ENCODE data around the gene LETMD1.

Gene LETMD1

DNA sequence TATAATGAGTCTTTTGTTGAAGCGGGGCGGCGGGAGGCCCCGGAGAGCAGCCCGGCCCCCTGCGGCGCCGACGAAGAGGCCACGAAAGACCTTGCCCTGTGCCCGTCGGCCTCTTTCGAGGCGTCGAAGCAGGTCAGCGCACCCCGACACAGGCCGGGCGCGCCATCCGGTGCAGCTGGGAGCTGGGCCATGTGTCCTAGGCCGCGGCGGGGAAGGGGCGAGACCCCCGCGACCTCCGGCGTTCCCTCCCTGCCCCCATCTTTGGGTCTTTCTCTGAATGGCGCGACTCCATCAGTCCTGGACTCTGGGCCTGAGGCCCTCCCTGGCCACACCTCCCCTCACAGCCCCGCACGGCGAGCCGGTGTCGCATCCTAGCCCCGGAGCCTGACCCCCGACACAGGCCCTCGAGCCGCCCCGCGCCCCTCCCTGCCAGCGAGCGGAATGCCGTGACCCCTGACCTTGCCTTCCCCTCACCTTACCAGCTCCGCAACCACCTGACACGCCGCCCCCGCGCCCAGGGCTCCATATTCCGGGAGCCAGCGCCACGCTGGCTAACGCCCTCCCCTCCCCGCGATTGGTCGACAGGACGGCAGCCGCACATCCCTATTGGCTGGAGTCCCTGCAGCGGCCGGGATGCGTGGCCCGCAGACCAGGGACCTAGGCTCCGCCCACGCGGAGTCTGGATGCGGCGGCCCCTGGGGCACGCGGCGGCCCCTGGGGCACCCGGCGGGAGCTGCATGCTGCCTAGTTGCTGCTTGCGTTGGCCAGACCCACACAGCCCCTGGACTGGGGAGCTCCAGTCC lies 22.1 kb upstream of the LETMD1 start, which contains the start of gene SLC11A2:
TSS of gene SLC11A2 (minus strand) at position 549 of the 803 bp plus-strand sequence. CDS start 15,656 bp downstream, outside the sequence.
- peak; percentile 92 for DNase-seq (ENCODE audit: low read depth, low spot score)

GRCh38 chr12:51027342-51027835 lies 20.7 kb upstream of the LETMD1 start:
- no peak for DNase-seq (ENCODE audit: low read depth, low spot score)

- DNase-seq (ENCODE audit: low read depth, low spot score) = peak; percentile 52
Observed at GRCh38 chr12:51028126-51028812, 19.9 kb upstream of the LETMD1 start.

GRCh38 chr12:51028813-51029150 lies 19.3 kb upstream of the LETMD1 start:
- no peak for DNase-seq (ENCODE audit: low read depth, low spot score)

- no peak for DNase-seq (ENCODE audit: low read depth, low spot score)
Observed at GRCh38 chr12:51033048-51033447, 15.1 kb upstream of the LETMD1 start.

DNA sequence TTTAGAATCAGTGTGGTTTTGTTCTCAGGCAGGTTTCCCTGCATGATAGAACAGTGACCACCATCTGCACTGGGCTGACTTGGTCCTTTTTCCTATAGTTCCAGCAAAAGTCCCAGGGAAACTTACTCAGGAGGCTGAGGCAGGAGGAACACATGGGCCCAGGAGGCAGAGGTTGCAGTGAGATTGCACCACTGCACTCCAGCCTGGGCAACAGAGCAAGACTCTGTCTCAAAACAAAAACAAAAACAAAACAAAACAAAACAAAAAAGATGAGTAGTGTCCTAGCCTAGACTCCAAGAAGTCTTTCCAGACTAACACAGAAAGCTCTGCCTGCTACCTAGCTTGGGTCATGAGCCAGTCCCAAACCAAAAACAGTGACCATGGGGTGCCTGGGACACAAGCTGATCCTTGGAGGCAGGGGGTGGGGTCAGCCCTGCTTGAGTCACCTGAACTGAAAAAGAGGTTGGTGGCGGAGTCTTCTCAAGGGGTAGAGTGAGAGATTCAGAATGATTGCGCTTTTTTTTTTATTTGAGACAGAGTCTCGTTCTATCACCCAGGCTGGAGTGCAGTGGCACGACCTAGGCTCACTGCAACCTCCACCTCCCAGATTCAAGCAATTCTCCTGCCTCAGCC lies 14.6 kb upstream of the LETMD1 start:
- DNase-seq (ENCODE audit: low read depth, low spot score) = no peak

GRCh38 chr12:51036279-51036678 lies 11.8 kb upstream of the LETMD1 start:
- DNase-seq (ENCODE audit: low read depth, low spot score) = no peak

- DNase-seq (ENCODE audit: low read depth, low spot score) = no peak
Observed at GRCh38 chr12:51048661-51049251, 629 bp downstream of the LETMD1 start.

- DNase-seq (ENCODE audit: low read depth, low spot score) = no peak
Observed at GRCh38 chr12:51049525-51049924, 1.4 kb downstream of the LETMD1 start.

- DNase-seq (ENCODE audit: low read depth, low spot score) = no peak
Observed at GRCh38 chr12:51051787-51052186, 3.7 kb downstream of the LETMD1 start.

GRCh38 chr12:51055060-51055459 lies 6.9 kb downstream of the LETMD1 start:
- DNase-seq (ENCODE audit: low read depth, low spot score) = no peak

DNA sequence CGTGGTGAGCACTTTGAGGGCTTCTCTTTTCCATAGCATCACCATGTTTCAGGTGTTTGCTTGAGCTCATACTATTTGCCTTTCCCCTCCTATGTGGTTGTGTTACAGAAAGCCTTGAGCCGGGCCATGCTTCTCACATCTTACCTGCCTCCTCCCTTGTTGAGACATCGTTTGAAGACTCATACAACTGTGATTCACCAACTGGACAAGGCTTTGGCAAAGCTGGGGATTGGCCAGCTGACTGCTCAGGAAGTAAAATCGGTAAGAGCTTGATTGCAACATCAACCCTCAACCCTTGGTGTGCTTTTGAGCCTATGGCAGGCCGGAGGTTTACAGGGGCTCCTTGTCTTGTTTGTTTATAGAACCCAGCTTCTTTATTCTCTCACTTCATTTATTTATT lies 8.1 kb downstream of the LETMD1 start:
- DNase-seq (ENCODE audit: low read depth, low spot score) = no peak

DNA sequence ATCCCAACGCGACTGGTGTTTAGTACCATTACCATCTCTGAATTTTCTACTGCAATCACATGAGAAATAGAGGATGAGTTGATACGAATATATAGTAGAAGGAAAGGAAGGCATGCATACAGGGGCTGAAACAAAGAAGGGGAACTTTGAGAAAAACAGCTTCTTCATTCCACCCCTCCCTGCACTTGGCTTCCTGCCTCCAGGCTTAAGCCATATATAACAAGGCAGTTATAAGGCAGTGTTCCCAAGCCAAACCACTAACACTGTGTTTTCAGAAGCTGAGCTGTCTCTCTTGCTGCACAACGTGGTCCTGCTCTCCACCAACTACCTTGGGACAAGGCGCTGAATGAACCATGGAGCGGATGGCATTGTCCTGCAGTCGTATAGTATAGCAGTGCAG lies 11.0 kb downstream of the LETMD1 start:
- DNase-seq (ENCODE audit: low read depth, low spot score) = no peak

- DNase-seq (ENCODE audit: low read depth, low spot score) = no peak
Observed at GRCh38 chr12:51062631-51063397, 14.7 kb downstream of the LETMD1 start.

DNA sequence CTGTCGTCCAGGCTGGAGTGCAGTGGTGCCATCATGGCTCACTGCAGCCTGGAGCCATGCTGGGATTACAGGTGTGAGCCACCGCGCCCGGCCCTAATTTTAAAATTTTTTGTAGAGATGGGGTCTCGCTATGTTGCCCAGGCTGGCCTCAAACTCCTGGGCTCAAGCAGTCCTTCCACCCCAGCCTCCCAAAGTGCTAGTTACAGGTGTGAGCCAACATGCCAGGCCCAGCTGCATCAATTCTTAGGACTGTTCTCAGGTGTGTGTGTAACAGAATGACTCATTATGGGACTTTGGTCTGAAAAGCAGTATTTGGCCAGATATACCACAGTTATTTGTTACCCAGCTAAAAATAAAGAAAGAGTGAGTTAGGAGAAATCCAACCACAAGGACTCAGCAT lies 17.4 kb downstream of the LETMD1 start:
- DNase-seq (ENCODE audit: low read depth, low spot score) = no peak

DNA sequence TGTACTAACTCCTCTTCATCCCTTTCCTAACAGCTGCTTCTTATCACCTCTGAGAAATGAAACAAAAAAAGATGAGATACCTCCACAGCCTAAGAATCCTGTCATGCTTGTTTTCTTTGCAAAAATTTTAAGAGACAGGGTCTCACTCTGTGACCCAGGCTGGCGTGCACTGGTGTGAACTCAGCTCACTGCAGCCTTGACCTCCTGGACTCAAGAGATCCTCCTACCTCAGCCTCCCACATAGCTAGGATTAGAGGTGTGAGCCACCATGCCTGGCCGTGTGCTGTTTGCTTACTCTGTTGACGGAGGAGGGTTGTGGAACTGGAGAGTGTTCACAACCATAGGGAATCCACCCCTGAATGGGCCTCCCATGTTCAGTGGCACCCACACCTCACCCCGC lies 19.1 kb downstream of the LETMD1 start:
- DNase-seq (ENCODE audit: low read depth, low spot score) = no peak

- no peak for DNase-seq (ENCODE audit: low read depth, low spot score)
Observed at GRCh38 chr12:51067771-51068170, 19.6 kb downstream of the LETMD1 start.

DNA sequence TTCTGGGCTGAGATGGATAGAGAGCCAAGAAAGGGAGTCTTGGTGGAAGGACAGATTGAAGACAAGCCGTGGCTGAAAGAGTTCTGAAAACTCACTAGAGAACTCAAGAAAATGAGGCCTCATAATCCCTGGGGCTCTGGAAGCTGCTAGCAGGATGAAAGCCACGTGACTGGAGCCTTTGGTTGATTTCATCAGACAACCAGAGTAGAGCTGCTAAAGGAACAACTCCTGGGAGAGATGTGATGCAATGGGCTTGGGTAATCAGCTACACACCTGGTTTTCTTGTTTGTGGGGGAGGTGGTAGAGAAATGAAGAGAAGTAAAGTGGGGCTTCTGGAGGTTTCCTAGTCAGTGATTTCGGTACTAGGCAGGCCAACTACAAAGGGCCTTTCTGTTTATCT lies 21.9 kb downstream of the LETMD1 start:
- DNase-seq (ENCODE audit: low read depth, low spot score) = no peak

DNA sequence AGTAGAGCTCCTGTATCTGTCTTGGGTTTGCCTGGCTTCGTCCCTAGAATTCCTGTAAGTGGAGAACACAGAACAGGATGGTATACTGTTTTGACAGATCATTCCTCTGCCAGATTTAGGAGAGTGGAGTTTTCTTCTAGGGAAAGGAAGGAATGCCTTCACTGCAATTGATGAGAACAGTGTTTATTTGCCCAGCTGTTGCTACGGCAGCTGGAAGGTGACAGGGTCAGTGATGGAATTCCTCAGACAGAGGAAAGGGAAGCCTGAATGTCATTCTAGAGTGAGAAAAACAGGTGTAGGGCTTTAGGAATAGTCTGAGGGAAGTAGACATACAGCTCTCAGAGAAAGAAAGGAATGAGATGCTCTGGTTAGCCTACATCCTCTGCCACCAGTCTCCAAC lies 23.5 kb downstream of the LETMD1 start:
- no peak for DNase-seq (ENCODE audit: low read depth, low spot score)

GRCh38 chr12:51075390-51075789 lies 27.3 kb downstream of the LETMD1 start:
- DNase-seq (ENCODE audit: low read depth, low spot score) = no peak

DNA sequence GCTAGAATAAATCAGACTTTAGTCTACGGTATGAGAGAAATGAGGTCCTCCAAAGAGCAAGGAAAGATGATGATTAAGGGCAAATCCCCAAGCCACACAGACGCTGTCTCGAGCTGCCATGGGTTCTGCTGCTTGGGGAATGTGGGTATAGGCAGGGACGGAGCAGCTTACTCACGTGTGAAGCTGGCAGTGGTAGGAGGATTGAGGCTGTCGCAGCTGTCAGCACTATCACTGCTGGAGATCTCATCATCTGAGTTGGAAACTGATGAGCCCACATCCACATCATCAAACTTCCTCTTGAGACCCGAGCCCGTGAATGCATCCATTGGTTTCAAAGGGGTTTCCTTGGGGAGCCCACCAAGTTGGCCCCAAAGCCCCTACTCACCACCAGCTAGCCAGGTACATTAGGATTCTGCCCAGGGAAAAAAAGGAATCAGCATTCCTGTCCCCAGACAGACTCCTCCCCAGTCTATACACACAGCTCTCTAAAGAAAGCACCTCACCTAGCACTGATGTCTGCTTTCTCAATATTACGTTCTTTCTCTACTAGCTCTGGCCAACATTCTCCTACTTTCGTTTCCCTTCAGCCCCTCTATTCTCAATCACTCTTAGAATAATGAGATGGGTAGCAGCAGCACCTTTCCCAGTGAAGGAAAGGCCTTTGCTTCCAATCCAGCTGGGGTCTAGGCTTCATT lies 28.3 kb downstream of the LETMD1 start:
- DNase-seq (ENCODE audit: low read depth, low spot score) = no peak

All from iPS DF 19.7 (cell line).